Measurements from ENCODE around the gene ATP8A2.
"Not testable (repeated sequence)": the region's sequence is repeated elsewhere in the genome, so short reads cannot be mapped to it uniquely, and the experiment has no call there.

The ATP8A2 gene

DNA sequence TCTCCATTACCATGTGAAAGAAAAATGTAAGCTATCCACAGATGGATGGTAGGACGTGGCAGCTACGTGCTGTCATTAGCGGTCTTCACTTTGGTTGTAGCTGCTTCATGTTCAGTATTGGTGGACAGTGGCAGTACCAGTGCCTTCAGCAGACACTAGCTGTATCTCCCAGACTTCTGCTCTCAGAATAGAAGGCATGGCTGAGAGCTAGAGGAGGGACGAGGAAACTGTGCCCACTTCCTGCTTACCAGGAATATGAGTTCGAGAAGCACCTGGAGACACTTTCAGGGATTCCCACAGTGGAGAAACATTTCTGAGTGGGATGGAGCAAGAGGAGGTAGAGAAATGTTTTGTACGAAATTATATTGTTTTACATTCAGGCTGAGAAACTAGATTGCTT is 686.9 kb downstream of the ATP8A2 start:
- DNase-seq = no peak

DNA sequence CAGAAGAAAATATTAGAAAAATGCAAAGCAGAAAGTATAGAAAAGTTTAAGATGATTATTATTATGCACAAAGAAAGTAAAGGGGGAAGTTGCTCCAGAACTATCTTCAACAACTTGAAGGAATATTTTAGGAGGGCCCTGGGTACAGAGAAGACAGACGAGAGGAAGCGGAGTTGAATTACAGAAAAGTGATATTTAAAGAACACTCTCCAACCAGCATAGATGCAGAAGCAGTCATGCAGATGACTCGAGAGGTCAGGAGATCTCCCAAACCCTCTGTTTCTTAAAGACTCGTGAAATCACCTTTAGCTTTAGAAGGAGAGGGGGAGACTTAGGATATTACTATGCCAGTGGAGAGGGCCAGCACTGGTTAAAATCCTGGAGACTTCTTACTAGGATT is 688.6 kb downstream of the ATP8A2 start:
- no peak for DNase-seq

DNA sequence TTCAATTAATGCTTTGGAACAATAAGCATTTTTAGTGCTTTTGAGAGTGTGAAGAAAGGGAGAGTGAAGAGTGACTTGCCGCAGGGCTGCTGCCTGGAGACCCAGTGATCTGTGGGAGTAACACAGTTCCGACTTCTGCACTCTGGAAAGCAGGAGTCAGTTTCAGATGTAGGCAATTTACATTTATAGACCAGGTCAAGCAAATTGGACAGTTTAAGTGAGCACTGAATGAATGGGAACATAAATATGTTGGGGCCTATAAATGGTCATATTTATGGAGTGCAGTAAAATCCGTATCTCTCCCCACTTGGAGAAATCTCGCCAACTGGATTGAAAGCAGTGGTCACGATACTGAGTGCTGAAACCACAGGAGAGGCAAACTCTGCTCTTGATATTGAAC is 689.5 kb downstream of the ATP8A2 start:
- no peak for DNase-seq

DNA sequence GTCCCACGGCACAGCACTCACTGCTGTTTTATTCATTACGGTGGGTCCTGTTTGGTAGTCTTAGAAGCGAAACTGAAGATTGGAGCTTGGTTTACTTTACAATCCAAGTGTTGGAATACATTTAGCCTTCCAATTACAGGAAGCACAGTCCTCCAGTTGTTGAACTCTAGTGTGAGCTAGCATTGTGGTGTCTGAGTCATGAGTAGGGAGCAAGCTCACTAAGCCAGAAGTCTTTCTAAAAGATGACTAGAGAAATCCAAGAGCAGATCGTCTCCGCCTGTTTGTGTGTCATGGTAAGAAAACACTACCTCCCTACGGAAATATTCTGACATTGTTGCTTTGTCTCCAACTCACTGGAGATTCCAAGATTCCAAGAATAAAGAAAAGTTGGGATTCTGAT is 690.2 kb downstream of the ATP8A2 start:
- DNase-seq = no peak

DNA sequence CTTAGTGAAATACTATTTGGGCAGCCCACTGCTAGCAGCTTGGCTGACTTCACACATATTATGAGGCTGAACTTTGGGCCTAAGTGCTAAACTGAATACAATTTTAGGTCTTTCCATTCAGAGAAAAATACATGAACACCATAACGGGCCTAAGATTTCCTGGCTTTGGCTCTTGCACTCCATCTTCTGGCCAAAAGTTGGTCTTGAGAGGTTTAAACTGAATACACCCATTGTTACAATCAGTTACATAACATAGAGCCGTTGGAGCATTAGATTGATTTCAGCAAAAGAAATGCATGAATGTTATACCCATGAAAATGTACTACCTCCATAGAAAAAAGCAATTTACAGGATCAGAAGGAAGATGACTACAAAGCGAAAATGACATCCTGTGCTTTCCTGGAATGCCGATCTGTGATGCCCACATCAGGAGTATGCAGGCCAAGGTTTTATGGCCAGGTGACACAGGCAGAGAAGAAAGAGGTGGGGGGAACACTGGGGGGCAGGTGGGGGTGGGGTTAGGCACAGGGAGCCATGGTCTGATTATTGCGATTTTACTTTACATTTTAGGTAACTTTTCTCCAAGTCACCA is 691.2 kb downstream of the ATP8A2 start:
- no peak for DNase-seq

DNA sequence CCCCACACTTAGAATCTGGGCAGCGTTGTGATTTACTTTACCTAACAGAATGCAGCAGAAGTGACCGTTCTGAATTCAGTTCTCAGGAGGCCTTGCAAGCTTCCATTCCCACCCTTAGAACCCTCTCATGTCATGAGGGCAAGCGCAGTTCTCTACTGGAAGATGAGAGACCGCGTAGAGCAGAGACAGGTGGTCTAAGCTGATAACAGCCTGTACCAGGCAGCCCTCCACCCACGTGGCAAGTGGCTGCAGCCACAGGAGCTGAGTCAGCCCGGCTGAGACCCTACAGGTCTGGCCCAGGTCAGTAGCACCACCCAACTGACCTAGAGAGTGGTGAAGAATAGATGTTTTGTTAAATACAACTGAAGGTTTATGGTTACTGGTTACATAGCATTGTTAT is 694.7 kb downstream of the ATP8A2 start:
- DNase-seq = not testable (repeated sequence)

DNA sequence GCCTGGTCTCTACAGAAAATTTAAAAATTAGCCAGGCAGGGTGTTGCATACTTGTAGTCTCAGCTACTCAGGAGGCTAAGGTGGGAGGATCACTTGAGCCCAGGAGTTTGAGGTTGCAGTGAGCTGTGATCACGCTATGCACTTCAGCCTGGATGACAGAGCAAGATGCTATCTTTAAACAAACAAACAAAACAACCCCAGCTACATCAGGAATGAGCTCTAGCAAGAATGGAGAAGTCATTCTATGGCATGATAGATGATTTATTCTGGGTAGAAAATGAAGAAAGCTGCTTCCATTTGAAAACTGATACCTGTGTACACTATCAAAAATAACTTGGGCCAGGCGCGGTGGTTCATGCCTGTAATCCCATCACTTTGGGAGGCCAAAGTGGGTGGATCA is 695.8 kb downstream of the ATP8A2 start:
- DNase-seq = no peak

DNA sequence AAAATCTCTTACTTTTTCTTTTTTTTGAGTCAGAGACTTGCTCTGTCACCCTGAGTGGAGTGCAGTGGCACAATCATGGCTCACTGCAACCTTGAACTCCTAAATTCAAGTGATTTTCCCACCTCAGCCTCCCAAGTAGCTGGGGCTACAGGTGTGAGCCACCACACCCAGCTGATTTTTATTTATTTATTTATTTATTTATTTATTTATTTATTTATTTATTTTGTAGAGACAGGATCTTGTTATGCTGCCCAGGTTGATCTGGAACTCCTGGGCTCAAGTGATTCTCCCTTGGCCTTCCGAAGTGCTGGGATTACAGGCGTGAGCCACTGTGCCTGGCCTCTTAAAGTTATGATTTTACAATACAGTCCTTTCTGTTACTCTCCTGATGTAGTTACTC is 696.6 kb downstream of the ATP8A2 start:
- not testable (repeated sequence) for DNase-seq

DNA sequence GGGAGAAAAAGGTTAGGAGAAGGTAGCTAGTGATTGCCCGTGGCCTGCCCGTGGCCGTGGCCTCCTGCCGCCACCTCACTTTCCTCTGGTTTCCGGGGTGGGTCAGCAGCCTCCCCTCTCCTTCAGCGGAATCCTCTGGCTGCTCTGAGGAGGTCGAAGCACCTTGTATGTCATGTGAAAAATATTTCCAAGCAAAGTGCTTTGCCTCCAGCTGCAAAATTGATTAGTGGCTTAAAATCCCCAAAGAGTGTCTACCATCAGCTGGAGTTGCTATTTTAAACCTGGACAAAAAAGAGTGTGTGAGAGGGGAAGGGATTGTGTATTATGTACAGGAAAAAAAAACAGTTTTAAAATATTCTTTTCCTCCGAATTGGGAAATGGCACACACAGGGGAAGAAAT is 697.9 kb downstream of the ATP8A2 start:
- DNase-seq = not testable (repeated sequence)

DNA sequence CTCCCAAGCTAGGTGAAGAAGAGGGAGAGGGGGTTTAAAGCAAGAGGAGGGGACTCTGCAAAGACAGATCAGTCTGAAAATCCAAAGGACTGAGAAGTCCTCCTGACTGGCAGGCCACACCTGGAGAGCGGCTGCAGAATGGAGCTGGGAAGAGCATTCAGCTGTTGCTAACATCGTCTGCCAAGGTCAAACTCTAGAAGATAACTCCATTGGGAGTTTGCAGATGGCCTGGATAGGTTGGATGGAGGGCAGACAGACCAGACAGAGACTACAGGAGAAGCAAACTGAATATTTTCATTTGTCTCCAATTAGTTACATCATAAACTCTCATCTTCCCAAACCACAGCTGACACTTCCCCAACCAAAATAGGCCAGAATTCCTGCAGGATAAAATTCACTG is 699.9 kb downstream of the ATP8A2 start:
- no peak for DNase-seq

DNA sequence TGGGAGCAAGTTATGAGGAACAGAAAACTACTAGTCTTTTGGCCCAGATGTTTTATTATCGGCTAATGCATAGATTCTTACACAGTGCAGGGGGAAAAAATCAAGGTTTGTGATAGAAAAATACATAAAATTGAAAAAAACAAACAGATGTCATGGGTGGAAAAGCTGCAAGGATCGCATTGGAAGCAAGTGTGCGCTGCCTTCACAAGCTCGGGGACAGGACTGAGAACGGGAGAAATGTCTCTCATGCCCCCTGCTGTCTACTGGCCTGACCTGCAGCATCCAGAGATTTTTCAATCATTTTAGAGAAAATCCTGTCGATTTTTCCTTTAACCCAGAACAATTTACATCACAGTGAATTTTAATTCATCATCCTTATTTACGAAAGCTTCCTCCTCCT is 700.6 kb downstream of the ATP8A2 start:
- not testable (repeated sequence) for DNase-seq

DNA sequence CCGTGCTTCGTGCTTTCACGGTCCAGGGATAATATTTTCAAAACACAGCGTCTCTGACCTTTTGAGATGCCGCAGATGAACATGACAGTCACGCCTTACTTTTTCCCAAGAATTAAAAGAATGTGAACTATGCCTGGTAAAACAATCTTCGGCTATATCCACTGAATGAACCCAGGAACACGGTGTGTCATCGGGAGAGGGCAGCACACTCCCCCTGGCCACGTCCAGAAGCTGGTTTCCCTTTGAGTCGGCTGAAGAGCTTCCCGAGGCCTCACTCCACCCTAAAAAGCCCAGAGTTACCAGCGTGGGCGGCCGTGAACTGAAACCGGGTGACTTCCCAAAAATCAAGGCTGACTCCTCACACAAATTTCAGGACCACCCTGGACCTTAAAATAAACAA is 702.9 kb downstream of the ATP8A2 start:
- DNase-seq = no peak
